Putamen (tissue), 1 donor: ENCODE measurements around the gene GFRA1.

Source experiments
- DNase-seq: peaks from one replicate; pipeline ENCODE4 v3.0.0-alpha.2; 2016; ENCODE audit warnings: low spot score

The GFRA1 gene

DNA sequence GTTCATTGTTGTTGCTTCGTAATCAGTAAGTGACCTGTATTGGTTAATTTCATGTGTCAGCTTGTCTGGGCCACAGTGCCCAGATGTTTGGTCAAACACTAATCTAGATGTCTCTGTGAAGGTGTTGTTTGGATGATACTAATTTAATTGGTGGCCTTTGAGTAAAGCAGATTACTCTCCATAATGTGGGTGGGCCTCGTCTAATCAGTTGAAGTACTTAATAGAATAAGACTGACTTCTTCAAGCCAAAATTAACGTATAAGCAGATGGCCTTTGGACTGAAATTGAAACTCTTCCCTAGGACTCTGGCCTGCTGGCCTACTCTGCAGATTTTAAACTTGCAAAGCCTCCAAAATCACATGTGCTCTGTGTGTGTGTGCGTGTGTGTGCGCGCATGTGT is 245.7 kb downstream of the GFRA1 start:
- no peak for DNase-seq

DNA sequence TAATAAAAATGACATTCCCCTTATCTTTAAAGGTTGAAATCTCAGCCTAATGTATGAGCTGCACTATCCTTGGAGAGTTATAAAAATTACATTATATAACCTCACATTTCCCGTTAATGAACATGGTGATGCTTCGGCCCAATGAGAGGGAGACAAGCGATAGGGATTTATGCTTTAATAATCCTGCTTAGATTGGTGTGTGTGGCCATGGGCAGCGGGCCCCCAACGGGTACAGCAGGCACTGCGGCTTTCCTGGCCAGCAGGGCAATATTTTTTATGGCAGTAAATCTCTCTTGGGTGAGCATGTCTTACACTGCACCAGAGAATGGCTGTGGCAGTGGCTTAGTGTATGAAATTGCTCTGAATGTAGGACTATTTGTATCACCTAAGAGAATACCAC is 246.3 kb downstream of the GFRA1 start:
- DNase-seq = no peak

DNA sequence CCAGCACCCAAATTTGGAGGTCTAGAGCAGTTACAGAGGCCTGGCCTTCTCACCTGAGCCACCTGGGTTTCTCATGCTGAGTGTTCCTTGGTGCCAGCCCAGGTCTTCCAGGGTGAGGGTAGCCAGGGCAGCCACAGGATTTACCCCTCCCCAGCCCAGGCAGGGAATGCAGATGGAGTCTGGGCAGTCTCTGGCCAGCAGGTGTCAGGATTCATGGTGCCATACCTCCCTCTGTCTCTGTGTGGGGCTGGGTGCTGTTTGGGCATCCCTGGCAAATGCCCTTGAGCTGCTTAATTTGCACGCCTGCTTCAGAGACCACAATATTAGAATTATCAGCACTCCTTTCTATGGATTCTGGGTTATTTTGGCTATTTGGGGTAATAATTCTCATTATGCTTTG is 246.7 kb downstream of the GFRA1 start:
- no peak for DNase-seq

DNA sequence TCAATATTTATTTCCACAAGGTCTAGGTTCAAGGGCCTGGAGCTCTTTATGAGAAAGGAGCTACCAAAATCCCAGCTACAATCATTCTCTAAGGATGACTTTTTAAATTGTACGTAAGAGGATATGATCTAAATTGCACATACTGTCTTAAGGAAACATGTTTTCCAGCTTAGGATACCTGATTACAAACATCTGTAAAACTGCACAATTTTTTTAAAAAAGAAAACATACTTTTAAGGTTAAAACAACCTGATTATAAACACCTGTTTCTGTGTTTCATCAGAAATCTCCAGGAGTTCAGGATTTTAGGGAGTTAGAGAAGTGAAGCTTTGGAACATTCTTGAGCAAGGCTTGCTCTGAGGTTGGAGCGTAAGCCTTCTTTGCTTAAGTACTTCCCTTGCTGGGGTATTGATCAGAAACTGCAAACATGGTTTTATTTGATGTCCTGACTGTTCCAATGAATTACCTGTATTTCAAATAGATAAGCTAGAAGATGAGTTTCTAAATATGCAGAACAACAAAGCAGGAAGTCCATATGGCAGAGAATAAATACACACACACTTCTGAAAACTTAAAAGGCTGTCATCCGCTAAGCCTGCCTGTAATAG is 248.6 kb downstream of the GFRA1 start:
- DNase-seq = no peak

DNA sequence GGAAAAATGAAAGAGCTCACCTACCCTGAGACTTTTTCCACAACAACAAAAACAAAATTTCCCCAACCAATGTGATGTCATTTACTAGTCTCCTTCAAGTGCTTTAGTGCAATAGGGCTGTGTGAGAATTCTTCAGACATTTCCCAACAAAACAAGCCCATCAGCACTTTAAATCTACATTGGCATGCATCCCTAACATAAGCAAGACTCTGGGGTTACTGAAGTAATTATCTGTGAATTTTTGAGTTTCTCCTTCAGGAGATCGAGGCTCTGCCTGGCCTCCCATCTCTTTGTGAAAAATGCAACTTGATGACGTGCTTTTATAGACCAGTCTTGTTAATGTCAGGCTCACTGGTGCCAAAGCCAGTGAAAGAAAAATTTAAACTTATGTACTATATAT is 255.6 kb downstream of the GFRA1 start:
- DNase-seq = no peak

DNA sequence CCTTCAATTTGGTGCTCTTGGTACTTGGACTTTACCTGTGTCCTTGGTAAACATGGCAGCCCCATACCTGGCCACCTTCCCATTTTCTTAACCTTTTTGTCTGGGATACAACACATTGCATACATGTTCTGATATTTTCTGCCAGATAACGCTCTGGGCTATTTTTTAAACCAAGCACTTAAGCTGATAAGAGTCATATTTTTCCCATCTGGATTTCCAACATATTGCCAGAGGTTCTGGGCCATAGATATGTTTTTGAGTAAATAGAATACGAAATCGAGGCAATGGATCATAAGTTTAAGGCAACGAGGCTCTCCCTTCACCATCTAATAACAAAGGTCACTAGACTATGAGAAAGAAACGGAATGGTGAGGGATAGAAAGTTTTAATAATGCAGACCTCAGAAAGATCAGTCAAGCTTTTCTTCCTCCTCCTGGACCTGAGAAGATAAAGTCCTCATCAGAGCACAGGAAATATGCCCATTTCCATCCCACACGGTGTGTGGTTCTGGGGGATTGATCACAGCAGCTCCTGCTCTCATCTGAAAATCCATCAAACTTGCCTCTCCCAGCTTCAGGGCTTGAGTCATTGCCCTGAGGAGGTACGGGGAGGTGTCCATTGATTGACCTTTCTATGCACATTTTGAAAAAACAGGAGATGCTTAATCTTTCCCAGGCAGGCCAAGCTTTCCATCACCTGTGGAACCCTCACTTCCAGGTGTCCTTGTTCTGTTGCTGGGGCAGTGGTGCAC is 257.2 kb downstream of the GFRA1 start:
- DNase-seq = no peak

DNA sequence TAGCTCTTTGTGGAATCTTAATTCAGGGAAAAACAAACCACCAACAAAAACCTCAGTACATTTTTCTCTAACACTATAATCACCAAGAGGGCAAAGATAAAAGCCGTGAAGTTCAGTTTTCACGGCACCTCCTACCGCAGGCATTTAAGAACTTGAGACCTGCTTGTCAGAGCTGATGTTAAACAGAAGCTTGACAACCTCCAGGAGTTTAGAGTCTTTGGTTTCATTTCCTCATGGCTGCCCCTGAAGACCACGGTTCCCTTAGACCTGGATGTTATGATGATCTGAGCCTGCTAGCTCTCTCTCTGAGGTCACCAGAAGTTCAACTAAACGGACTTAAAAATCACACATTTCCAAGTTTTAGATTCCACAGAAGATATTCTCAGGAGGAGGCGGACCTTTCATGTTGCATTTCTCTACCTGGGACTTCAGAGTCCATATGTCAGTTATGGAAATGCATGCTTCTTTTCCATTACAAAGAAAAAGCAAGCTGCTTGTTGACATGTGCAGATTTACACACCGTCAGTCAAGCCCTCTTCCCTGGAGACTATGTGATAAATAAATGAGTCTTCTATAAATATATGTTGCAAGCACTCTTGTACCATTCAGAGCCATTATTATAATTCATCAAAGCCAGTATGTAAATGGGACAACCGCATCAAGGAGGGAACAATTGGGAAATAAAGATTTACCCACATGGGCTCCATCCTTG is 258.0 kb downstream of the GFRA1 start:
- DNase-seq = no peak

DNA sequence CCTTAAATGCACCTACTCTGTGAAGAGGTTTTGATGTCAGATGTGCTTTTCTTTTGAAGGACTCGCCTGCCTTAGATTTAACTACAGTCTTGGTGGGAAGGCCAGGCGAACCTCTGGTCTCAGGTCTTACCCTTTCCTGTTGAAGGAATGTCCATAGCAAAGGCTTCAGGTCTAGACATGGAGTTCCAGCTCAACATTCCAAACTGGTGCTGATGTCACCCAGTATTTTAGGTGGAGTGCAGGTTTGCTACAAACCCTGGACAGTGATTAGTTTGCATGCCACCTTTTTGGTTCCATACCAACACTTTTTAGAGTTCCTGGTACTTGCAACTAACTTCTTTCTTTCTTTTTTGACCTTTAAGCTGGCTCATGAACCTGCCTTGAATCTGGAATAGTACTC is 258.7 kb downstream of the GFRA1 start:
- DNase-seq = no peak

DNA sequence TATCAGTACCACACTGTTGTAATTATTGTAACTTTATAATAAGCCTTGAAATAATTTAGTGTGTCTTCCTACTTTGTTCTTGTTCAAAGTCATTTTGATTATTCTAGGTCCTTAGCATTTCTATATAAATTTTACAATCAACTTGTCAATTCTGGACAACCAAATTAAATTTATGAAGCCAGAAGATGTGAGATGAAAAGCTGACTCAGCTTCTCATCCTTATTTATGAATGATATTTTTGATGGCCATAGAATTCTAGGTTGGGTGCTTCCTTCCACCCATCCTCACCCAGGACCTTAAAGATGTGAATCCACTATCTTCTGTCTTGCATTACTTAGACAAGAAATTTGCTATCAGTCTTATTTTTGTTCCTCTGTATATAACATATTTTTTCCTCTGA is 261.1 kb downstream of the GFRA1 start:
- DNase-seq = no peak

DNA sequence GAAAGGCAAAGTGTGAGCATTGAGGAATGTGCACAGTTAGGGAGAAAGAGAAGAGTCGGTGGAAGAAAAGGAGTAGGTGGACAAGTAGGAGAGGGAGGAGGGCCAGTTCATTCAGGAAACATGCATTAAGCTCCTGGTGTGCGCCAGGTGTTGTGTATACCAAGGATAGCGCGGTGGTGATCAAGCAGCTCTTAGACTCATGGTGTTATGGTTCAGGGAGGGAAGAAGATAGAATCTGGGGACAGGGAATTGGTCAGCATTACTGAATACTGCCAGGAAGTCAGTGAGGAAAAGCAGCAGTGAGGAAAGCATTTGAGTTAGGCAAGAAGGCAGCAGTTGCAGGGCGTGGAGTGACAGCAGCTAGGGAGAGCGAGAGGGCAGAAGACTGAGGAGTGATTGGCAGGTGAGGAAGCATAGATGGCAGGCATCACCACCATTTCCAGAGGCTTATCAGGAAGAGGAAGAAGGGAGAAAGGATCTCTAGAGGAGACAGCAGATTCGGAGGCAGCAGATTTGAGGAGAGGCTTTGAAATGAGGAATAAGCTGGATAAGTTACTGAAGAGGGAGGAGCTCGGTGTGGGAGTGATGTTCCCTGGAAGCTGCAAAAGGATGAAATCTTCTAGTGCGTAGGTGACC is 265.6 kb downstream of the GFRA1 start:
- peak; percentile 57 for DNase-seq
